ENCODE measurements around the gene SLC6A11.

SLC6A11 gene

DNA sequence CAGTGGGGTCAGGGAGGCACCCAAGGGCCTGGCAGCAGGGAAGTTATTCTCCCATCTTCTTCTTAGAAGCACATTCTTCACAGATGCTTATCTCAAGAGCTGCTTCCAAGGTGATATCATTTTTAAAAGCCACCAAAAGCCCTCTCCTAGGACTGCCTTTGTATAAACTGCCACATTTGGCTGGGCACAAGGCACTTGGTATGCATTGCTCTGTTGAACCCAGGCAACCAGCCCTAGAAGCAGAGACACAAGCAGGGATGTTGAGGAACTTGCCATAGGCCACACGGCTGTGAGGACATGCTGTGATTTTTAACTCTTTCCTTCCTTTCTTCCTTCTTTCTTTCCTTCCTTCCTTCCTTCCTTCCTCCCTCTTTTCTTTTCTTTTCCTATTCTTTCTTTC lies 169.2 kb downstream of the SLC6A11 start:
- no peak overlapping the region for H3K4me3 ChIP-seq (ENCODE audit: control insufficient read depth, low read depth, low read length)
- TF ChIP-seq CTCF (IDR thresholded peaks at IDR 0.05; ENCODE audit: control insufficient read depth, insufficient read depth, low read depth, low read length, missing control alignments), result no peak
- DNase-seq (ENCODE audit: low read depth), result no peak

DNA sequence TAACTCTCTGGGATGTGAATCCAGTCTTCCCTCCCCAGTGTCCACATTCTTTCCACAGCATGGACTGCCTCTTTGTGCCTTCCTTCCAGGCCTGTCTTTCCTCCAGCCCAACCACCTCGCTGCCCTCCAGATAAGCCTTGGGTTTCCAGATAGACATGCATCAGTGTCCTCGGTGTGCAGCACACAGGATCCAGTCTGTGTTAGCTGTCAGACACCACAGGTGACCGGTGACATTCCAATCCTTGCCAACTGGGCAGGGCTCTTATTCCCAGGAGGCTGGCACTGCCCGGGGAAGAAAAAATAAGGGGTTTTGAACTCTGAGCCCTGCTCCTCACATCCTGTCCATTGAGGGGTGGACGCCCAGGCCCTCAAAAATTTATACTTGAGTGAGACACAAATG lies 170.6 kb downstream of the SLC6A11 start:
- DNase-seq (ENCODE audit: low read depth), result no peak
- TF ChIP-seq CTCF (IDR thresholded peaks at IDR 0.05; ENCODE audit: control insufficient read depth, insufficient read depth, low read depth, low read length, missing control alignments), result no peak

GRCh38 chr3:10988001-10988665 lies 172.1 kb downstream of the SLC6A11 start:
- no peak overlapping the region for H3K4me3 ChIP-seq (ENCODE audit: control insufficient read depth, low read depth, low read length)
- no peak for DNase-seq (ENCODE audit: low read depth)
- no peak for TF ChIP-seq CTCF (IDR thresholded peaks at IDR 0.05; ENCODE audit: control insufficient read depth, insufficient read depth, low read depth, low read length, missing control alignments)

More for the DNA sequence above, 170.6 kb downstream of the SLC6A11 start:
- H3K4me3 ChIP-seq (ENCODE audit: control insufficient read depth, low read depth, low read length), result no peak overlapping the region

DNA sequence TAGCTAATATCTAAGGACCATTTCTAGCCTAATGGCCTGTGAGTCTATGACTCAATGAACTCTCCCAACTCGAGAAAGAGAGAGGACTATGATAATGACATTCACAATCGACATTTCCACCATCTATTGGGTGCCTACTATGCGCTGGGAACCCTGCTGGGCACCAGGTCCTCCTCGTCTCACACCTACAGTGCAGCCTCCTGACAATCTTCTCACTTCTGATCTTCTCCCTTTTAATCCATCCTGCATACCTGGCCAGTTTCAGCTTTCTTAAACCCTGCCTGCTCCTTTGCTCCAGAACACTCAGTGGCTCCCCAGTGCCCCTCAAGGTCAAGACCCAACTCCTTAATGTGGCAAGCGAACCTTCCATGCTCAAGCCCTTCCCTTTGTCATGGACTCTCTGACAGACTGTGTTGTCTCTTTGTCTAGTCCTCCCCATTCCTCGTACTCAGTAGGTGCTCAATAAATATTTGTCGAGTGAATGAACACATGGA lies 173.0 kb downstream of the SLC6A11 start:
- TF ChIP-seq CTCF (IDR thresholded peaks at IDR 0.05; ENCODE audit: control insufficient read depth, insufficient read depth, low read depth, low read length, missing control alignments), result no peak
- H3K4me3 ChIP-seq (ENCODE audit: control insufficient read depth, low read depth, low read length), result no peak overlapping the region
- DNase-seq (ENCODE audit: low read depth), result no peak

Measured in AG09309 (cell line).